ENCODE measurements around the gene IFI6. TPM values are rescaled to one million over a fixed set of nuclear protein-coding genes. Genes with fewer than 3 reads are reported as not detected.
A peak's percentile ranks its signal among the peaks of the same experiment; 100 is the strongest.

IFI6 gene
- total and polyA plus RNA-seq, 2 of the 8 experiments (the other 6 are each of a cell fraction or from before 2014, with no cell fraction given) = 6.1 to 13.2 TPM

DNA sequence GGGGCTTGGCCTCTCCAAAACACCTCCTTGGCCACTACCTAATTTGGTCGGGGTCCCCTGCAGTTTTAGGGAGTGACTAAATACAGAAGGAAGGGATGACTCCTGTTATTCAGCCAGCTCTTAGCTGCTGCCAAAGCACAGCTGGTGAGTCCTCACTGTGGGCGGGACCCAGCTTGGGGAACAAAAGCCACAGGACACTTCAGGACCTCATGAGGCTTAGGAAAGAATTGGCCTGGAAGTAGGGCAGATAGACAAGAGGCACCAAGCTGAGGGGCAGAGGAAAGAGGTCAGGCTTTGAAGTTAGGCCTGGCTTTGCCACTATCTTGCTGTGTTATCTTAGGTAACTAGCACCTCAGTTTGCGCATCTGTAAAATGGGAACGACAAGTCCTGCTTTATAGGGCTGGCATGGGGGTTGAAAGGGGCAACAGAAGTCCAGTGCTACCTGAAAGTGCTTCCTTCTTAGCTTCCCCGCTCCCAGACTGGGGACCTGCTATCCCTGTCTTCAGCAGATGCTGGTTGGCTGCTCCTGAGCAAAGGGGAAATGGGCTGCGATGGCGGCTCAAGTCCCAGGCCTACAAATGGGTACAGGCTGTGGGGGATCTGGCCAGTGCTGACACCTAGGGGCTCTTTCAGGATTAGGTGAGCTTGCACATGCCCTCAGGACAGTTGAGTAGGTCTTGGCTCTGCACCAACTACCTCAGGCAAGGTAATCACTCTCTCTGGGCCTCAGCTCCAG is 15.7 kb downstream of the IFI6 start (continued):
- TF ChIP-seq, protein P1, sequence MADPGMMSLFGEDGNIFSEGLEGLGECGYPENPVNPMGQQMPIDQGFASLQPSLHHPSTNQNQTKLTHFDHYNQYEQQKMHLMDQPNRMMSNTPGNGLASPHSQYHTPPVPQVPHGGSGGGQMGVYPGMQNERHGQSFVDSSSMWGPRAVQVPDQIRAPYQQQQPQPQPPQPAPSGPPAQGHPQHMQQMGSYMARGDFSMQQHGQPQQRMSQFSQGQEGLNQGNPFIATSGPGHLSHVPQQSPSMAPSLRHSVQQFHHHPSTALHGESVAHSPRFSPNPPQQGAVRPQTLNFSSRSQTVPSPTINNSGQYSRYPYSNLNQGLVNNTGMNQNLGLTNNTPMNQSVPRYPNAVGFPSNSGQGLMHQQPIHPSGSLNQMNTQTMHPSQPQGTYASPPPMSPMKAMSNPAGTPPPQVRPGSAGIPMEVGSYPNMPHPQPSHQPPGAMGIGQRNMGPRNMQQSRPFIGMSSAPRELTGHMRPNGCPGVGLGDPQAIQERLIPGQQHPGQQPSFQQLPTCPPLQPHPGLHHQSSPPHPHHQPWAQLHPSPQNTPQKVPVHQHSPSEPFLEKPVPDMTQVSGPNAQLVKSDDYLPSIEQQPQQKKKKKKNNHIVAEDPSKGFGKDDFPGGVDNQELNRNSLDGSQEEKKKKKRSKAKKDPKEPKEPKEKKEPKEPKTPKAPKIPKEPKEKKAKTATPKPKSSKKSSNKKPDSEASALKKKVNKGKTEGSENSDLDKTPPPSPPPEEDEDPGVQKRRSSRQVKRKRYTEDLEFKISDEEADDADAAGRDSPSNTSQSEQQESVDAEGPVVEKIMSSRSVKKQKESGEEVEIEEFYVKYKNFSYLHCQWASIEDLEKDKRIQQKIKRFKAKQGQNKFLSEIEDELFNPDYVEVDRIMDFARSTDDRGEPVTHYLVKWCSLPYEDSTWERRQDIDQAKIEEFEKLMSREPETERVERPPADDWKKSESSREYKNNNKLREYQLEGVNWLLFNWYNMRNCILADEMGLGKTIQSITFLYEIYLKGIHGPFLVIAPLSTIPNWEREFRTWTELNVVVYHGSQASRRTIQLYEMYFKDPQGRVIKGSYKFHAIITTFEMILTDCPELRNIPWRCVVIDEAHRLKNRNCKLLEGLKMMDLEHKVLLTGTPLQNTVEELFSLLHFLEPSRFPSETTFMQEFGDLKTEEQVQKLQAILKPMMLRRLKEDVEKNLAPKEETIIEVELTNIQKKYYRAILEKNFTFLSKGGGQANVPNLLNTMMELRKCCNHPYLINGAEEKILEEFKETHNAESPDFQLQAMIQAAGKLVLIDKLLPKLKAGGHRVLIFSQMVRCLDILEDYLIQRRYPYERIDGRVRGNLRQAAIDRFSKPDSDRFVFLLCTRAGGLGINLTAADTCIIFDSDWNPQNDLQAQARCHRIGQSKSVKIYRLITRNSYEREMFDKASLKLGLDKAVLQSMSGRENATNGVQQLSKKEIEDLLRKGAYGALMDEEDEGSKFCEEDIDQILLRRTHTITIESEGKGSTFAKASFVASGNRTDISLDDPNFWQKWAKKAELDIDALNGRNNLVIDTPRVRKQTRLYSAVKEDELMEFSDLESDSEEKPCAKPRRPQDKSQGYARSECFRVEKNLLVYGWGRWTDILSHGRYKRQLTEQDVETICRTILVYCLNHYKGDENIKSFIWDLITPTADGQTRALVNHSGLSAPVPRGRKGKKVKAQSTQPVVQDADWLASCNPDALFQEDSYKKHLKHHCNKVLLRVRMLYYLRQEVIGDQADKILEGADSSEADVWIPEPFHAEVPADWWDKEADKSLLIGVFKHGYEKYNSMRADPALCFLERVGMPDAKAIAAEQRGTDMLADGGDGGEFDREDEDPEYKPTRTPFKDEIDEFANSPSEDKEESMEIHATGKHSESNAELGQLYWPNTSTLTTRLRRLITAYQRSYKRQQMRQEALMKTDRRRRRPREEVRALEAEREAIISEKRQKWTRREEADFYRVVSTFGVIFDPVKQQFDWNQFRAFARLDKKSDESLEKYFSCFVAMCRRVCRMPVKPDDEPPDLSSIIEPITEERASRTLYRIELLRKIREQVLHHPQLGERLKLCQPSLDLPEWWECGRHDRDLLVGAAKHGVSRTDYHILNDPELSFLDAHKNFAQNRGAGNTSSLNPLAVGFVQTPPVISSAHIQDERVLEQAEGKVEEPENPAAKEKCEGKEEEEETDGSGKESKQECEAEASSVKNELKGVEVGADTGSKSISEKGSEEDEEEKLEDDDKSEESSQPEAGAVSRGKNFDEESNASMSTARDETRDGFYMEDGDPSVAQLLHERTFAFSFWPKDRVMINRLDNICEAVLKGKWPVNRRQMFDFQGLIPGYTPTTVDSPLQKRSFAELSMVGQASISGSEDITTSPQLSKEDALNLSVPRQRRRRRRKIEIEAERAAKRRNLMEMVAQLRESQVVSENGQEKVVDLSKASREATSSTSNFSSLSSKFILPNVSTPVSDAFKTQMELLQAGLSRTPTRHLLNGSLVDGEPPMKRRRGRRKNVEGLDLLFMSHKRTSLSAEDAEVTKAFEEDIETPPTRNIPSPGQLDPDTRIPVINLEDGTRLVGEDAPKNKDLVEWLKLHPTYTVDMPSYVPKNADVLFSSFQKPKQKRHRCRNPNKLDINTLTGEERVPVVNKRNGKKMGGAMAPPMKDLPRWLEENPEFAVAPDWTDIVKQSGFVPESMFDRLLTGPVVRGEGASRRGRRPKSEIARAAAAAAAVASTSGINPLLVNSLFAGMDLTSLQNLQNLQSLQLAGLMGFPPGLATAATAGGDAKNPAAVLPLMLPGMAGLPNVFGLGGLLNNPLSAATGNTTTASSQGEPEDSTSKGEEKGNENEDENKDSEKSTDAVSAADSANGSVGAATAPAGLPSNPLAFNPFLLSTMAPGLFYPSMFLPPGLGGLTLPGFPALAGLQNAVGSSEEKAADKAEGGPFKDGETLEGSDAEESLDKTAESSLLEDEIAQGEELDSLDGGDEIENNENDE (IDR thresholded peaks at IDR 0.05; ENCODE audit: insufficient replicate concordance, low read length) = no peak
- TF ChIP-seq RNF2 (IDR thresholded peaks at IDR 0.05; ENCODE audit: borderline replicate concordance, low read depth, low read length, missing control alignments, poor library complexity, severe bottlenecking) (no peak), HDAC6 (IDR thresholded peaks at IDR 0.05; ENCODE audit: low read depth, low read length) (no peak), NRF1 (IDR thresholded peaks at IDR 0.05; ENCODE audit: low read depth, low read length) (no peak), SP4 (IDR thresholded peaks at IDR 0.05; ENCODE audit: low read length) (0 out of 2 replicates have a peak, but pooled peaks have one; percentile 63), KDM1A (IDR thresholded peaks at IDR 0.05; ENCODE audit: borderline replicate concordance, low read length) (peak; percentile 99), KDM5A (IDR thresholded peaks at IDR 0.05; ENCODE audit: low read length) (no peak)

Measured in H1 (cell line).